Activated CD4-positive, CD25-positive, alpha-beta regulatory T cell treated with anti-CD3 and anti-CD28 coated beads, Interleukin-2, amount 50 U/mL, for 16 hours (primary cell): ENCODE measurements around the gene DNAJB11.
A peak's percentile ranks its signal among the peaks of the same experiment; 100 is the strongest.
"Not testable (repeated sequence)": the region's sequence is repeated elsewhere in the genome, so short reads cannot be mapped to it uniquely, and the experiment has no call there.

ENCODE experiments used
- DNase-seq: peaks from one replicate; pipeline ENCODE4 v3.0.0-alpha.2; 2020; ENCODE audit warnings: low read depth, low spot score

DNAJB11 gene

GRCh38 chr3:186570096-186570940 is at the start of gene DNAJB11:
Gene DNAJB11 (plus strand): TSS chr3:186570720. CDS start chr3:186570898, 178 bp downstream.
- peak; percentile 97 for DNase-seq

GRCh38 chr3:186520957-186521842 is 49.3 kb upstream of the DNAJB11 start:
- DNase-seq: no peak

- no peak for DNase-seq
Measured at GRCh38 chr3:186523022-186523421, 47.5 kb upstream of the DNAJB11 start.

- DNase-seq: no peak
Measured at GRCh38 chr3:186523434-186523833, 47.1 kb upstream of the DNAJB11 start.

GRCh38 chr3:186524616-186525015 is 45.9 kb upstream of the DNAJB11 start:
- DNase-seq: no peak

- DNase-seq: no peak
Measured at GRCh38 chr3:186525369-186526255, 44.9 kb upstream of the DNAJB11 start.

- no peak for DNase-seq
Measured at GRCh38 chr3:186526256-186526606, 44.3 kb upstream of the DNAJB11 start.

- no peak for DNase-seq
Measured at GRCh38 chr3:186529201-186529999, 41.1 kb upstream of the DNAJB11 start.

GRCh38 chr3:186530415-186530814 is 40.1 kb upstream of the DNAJB11 start:
- DNase-seq: no peak

GRCh38 chr3:186531694-186532093 is 38.8 kb upstream of the DNAJB11 start:
- not testable (repeated sequence) for DNase-seq

- DNase-seq: no peak
Measured at GRCh38 chr3:186532598-186533072, 37.9 kb upstream of the DNAJB11 start.

GRCh38 chr3:186534113-186534669 is 36.3 kb upstream of the DNAJB11 start:
- DNase-seq: peak; percentile 6

GRCh38 chr3:186536883-186537844 is 33.4 kb upstream of the DNAJB11 start:
- no peak for DNase-seq

- DNase-seq: no peak
Measured at GRCh38 chr3:186538779-186539178, 31.7 kb upstream of the DNAJB11 start.

- peak; percentile 80 for DNase-seq
Measured at GRCh38 chr3:186540221-186540834, 30.2 kb upstream of the DNAJB11 start.

GRCh38 chr3:186540835-186541226 is 29.7 kb upstream of the DNAJB11 start:
- no peak for DNase-seq

GRCh38 chr3:186544281-186544680 is 26.2 kb upstream of the DNAJB11 start, which contains the start of gene CRYGS:
Gene CRYGS (minus strand): TSS chr3:186544380. CDS start chr3:186544326, 54 bp downstream.
- DNase-seq: no peak

GRCh38 chr3:186549497-186549896 is 21.0 kb upstream of the DNAJB11 start:
- no peak for DNase-seq
